ENCODE data around the gene NEU2.

DNA sequence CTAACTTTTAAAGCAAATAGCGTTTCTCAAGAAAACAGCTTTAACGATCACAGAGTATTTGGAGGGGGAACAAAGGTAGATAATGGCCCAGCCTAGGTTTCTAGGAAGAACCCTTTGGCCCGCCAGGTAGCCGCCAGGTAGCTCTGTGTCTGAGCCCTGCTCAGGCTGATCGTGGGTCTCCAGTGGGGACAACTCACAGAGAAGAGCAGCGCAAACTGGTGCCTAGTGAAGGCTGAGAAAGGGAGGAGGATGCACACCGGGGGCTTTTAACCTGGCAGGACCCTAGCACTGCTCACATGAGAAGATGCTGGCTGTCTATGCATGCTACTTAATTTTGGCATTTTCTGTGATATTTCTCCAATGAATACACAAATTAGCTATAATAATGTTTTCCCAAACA is 25.2 kb upstream of the NEU2 start:
- TF ChIP-seq, protein P1, sequence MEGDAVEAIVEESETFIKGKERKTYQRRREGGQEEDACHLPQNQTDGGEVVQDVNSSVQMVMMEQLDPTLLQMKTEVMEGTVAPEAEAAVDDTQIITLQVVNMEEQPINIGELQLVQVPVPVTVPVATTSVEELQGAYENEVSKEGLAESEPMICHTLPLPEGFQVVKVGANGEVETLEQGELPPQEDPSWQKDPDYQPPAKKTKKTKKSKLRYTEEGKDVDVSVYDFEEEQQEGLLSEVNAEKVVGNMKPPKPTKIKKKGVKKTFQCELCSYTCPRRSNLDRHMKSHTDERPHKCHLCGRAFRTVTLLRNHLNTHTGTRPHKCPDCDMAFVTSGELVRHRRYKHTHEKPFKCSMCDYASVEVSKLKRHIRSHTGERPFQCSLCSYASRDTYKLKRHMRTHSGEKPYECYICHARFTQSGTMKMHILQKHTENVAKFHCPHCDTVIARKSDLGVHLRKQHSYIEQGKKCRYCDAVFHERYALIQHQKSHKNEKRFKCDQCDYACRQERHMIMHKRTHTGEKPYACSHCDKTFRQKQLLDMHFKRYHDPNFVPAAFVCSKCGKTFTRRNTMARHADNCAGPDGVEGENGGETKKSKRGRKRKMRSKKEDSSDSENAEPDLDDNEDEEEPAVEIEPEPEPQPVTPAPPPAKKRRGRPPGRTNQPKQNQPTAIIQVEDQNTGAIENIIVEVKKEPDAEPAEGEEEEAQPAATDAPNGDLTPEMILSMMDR (IDR thresholded peaks at IDR 0.05; ENCODE audit: low read length): no peak
- TF ChIP-seq EZH2 (IDR thresholded peaks at IDR 0.05; ENCODE audit: borderline replicate concordance, low read length): no peak
